ENCODE data around the gene PCYT2. TPM values are rescaled to one million over a fixed set of nuclear protein-coding genes. Genes with fewer than 3 reads are reported as not detected.

PCYT2 gene
- total RNA-seq, 1 experiment from 2014 or later = 55.4 TPM

- H3K4me3 ChIP-seq (ENCODE audit: low read depth, low read length, poor library complexity, severe bottlenecking) = no peak overlapping the region
- intact Hi-C loops (cut with micrococcal nuclease; ENCODE audit: unreplicated experiment) = no loop called here
- CTCF ChIA-PET = no interaction called here
- H3K27ac ChIP-seq (ENCODE audit: low read depth, low read length, poor library complexity, severe bottlenecking) = no peak overlapping the region
- peaks cover 24% of the 10 kb centered on the region for H3K4me1 ChIP-seq (ENCODE audit: insufficient read depth, low read length, poor library complexity, severe bottlenecking)
- TF ChIP-seq CTCF (conservative IDR thresholded peaks at IDR 0.05; ENCODE audit: low read depth, low read length) (no peak), EZH2 (IDR thresholded peaks at IDR 0.05; ENCODE audit: borderline replicate concordance, low read depth, low read length, poor library complexity, severe bottlenecking) (no peak)
- H3K27me3 ChIP-seq (replicated peaks; ENCODE audit: insufficient read depth, low read depth, low read length, poor library complexity) = no peaks in the 10 kb centered on the region
- peaks cover 41% of the 10 kb centered on the region for H3K36me3 ChIP-seq (ENCODE audit: insufficient read depth, low read length, poor library complexity, severe bottlenecking)
- H3K9me3 ChIP-seq (ENCODE audit: low read depth, low read length, poor library complexity, severe bottlenecking) = no peaks in the 10 kb centered on the region
- DNase-seq (ENCODE audit: low spot score) = no peak
- no TSS peak for BruUV-seq (replicated peaks)
- POLR2A ChIA-PET (ENCODE audit: low non-redundant PET) = no interaction called here
Observed at GRCh38 chr17:81863123-81863675, 48.0 kb downstream of the PCYT2 start.

- peaks cover 20% of the 10 kb centered on the region for H3K4me1 ChIP-seq (ENCODE audit: insufficient read depth, low read length, poor library complexity, severe bottlenecking)
- no TSS peak for BruUV-seq (replicated peaks)
- DNase-seq (ENCODE audit: low spot score) = peak; percentile 100
- ChIA-PET CTCF (interaction anchor here (1.1 kb wide), 1 partner anchor 9 kb away, joined by 3 read pairs; no protein-coding TSS in a partner anchor), POLR2A (ENCODE audit: low non-redundant PET) (no interaction called here)
- peak overlapping the region; percentile 90 for H3K4me3 ChIP-seq (ENCODE audit: low read depth, low read length, poor library complexity, severe bottlenecking)
- H3K36me3 ChIP-seq (ENCODE audit: insufficient read depth, low read length, poor library complexity, severe bottlenecking) = peaks cover 42% of the 10 kb centered on the region
- intact Hi-C loops (cut with micrococcal nuclease; ENCODE audit: unreplicated experiment) = no loop called here
- H3K27ac ChIP-seq (ENCODE audit: low read depth, low read length, poor library complexity, severe bottlenecking) = peak overlapping the region; percentile 89
- no peaks in the 10 kb centered on the region for H3K27me3 ChIP-seq (replicated peaks; ENCODE audit: insufficient read depth, low read depth, low read length, poor library complexity)
- no peak for TF ChIP-seq CTCF (conservative IDR thresholded peaks at IDR 0.05; ENCODE audit: low read depth, low read length)
- no peak for TF ChIP-seq EZH2 (IDR thresholded peaks at IDR 0.05; ENCODE audit: borderline replicate concordance, low read depth, low read length, poor library complexity, severe bottlenecking)
- no peaks in the 10 kb centered on the region for H3K9me3 ChIP-seq (ENCODE audit: low read depth, low read length, poor library complexity, severe bottlenecking)
Observed at GRCh38 chr17:81860756-81861568, 50.2 kb downstream of the PCYT2 start.

DNA sequence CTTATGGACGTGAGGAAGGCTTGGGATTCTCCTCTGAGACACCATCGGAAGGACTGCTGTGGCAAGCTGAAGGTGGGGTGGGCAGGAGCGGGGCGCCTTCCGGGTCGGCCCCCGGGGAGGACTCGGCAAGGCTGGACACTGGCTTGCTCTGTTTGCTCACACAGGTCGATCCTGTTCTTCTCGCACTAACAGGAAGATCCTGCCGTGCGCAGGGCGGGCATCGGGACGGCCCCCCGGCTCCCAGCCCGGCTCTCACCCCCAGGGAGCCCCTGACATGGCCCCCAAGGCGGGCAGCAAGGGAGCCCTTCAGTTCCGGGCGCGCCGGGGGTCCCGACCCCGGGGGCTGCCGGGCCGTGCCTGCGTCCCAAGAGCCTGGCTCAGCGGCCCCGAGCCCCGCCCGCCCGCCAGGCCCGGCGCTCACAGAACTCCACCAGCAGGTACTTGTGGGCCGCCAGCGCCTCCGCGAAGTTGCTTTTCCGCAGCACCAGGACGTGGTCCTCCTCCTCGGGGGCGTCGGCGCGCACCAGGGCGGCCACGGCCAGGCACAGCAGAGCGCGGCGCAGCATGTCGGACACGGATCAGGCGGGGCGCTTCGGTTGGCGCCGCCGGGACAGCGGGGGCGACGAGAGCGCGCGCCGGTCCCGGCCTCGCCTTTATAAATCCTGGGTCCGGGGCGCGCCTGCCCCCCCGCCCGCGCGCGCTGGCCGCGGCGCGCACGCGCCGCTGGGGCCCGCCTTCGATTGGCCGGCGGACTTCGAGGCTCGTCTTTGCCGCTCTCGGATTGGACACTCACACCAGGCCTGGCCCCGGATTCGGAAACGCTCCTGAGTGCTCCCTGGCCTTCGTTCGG, 51.1 kb downstream of the PCYT2 start, which contains the start of gene P4HB:
Gene P4HB (minus strand): TSS at position 630 of the 850 bp plus-strand sequence. CDS start 64 bp downstream, at position 566.
- Histone ChIP-seq H3K27ac (ENCODE audit: low read depth, low read length, poor library complexity, severe bottlenecking) (peak within 1 kb of the TSS; percentile 96), H3K9me3 (ENCODE audit: low read depth, low read length, poor library complexity, severe bottlenecking) (no peaks in the 10 kb centered on the region), H3K4me3 (ENCODE audit: low read depth, low read length, poor library complexity, severe bottlenecking) (peak within 1 kb of the TSS; percentile 90), H3K4me1 (ENCODE audit: insufficient read depth, low read length, poor library complexity, severe bottlenecking) (peaks cover 20% of the 10 kb centered on the region), H3K36me3 (ENCODE audit: insufficient read depth, low read length, poor library complexity, severe bottlenecking) (peaks cover 47% of the 10 kb centered on the region), H3K27me3 (replicated peaks; ENCODE audit: insufficient read depth, low read depth, low read length, poor library complexity) (no peaks in the 10 kb centered on the region)
- no peak for TF ChIP-seq CTCF (conservative IDR thresholded peaks at IDR 0.05; ENCODE audit: low read depth, low read length)
- TF ChIP-seq EZH2 (IDR thresholded peaks at IDR 0.05; ENCODE audit: borderline replicate concordance, low read depth, low read length, poor library complexity, severe bottlenecking) = no peak
- DNase-seq (ENCODE audit: low spot score) = no peak
- intact Hi-C loops (cut with micrococcal nuclease; ENCODE audit: unreplicated experiment) = no loop called here
- POLR2A ChIA-PET (ENCODE audit: low non-redundant PET) = no interaction called here
- CTCF ChIA-PET = no interaction called here
- no TSS peak for BruUV-seq (replicated peaks)
